Activated naive CD8-positive, alpha-beta T cell treated with anti-CD3 and anti-CD28 coated beads, Interleukin-2, amount 10 ng/mL, durations not matched to agents 7 days and 5 days (primary cell): ENCODE measurements around the gene DNAAF5. TPM values are rescaled to one million over a fixed set of nuclear protein-coding genes. Genes with fewer than 3 reads are reported as not detected.

Experiments used
- ATAC-seq: fragments of 150-1000 bp; cut with Tn5 transposase; one replicate; pipeline ENCODE4 v1.10.0; 2021; ENCODE audit warnings: low read depth, moderate library complexity
- POLR2A ChIA-PET: fragments of 350-600 bp; sonication (Branson Sonifier 250); formaldehyde crosslinking; loops from one replicate; lab custom pipeline; 2021; ENCODE audit warnings: antibody characterized with exemption; lab: Charles Lee
- DNase-seq: peaks from one replicate; pipeline ENCODE4 v3.0.0; 2021
- H3K27ac Mint-ChIP-seq: one replicate; pipeline ENCODE4 v1.8.0; 2022; ENCODE audit warnings: mild to moderate bottlenecking, mixed read lengths
- H3K27me3 Mint-ChIP-seq: one replicate; pipeline ENCODE4 v1.8.0; 2022; ENCODE audit warnings: mild to moderate bottlenecking, moderate library complexity, mixed read lengths
- H3K36me3 Mint-ChIP-seq: one replicate; pipeline ENCODE4 v1.8.0; 2021; ENCODE audit warnings: mild to moderate bottlenecking, mixed read lengths
- H3K4me1 Mint-ChIP-seq: one replicate; pipeline ENCODE4 v1.8.0; 2021; ENCODE audit warnings: mixed read lengths
- H3K4me3 Mint-ChIP-seq: one replicate; pipeline ENCODE4 v1.8.0; 2022; ENCODE audit warnings: mild to moderate bottlenecking, moderate library complexity, mixed read lengths
- H3K9me3 Mint-ChIP-seq: one replicate; pipeline ENCODE4 v1.8.0; 2021; ENCODE audit warnings: mixed read lengths
- total RNA-seq, 2 experiments: library from RNA; stranded (reverse); gene quantifications; one replicate each; pipeline ENCODE4 v1.2.3, GENCODE V29; 2021

Gene DNAAF5
- total RNA-seq, 2 experiments from 2014 or later: 18.3 to 22.4 TPM

GRCh38 chr7:713139-713457 lies 13.4 kb upstream of the DNAAF5 start:
- Mint-ChIP-seq H3K4me1 (peaks cover 9% of the 10 kb centered on the region), H3K27me3 (no peaks in the 10 kb centered on the region), H3K27ac (peak overlapping the region; percentile 57), H3K9me3 (no peaks in the 10 kb centered on the region), H3K36me3 (peaks cover 9% of the 10 kb centered on the region), H3K4me3 (peak overlapping the region; percentile 71)
- ATAC-seq: no peak
- peak; percentile 22 for DNase-seq
- POLR2A ChIA-PET: no interaction called here

- Mint-ChIP-seq H3K27me3 (no peaks in the 10 kb centered on the region), H3K4me1 (peaks cover 10% of the 10 kb centered on the region), H3K36me3 (peaks cover 14% of the 10 kb centered on the region), H3K27ac (peak overlapping the region; percentile 57), H3K4me3 (peak overlapping the region; percentile 71), H3K9me3 (no peaks in the 10 kb centered on the region)
- POLR2A ChIA-PET: no interaction called here
- ATAC-seq (no peak), DNase-seq (peak; percentile 22)
These were observed 12.8 kb upstream of the DNAAF5 start for GRCh38 chr7:713488-714230.

- H3K27ac Mint-ChIP-seq: no peak overlapping the region
- H3K9me3 Mint-ChIP-seq: no peaks in the 10 kb centered on the region
- DNase-seq: peak; percentile 26
- peak overlapping the region; percentile 20 for H3K4me3 Mint-ChIP-seq
- ATAC-seq: no peak
- no peaks in the 10 kb centered on the region for H3K27me3 Mint-ChIP-seq
- peaks cover 10% of the 10 kb centered on the region for H3K4me1 Mint-ChIP-seq
- POLR2A ChIA-PET: no interaction called here
- H3K36me3 Mint-ChIP-seq: peaks cover 14% of the 10 kb centered on the region
These were observed 12.2 kb upstream of the DNAAF5 start for GRCh38 chr7:714251-714671.

GRCh38 chr7:716222-716621 lies 10.3 kb upstream of the DNAAF5 start:
- H3K4me3 Mint-ChIP-seq: no peak overlapping the region
- peaks cover 16% of the 10 kb centered on the region for H3K36me3 Mint-ChIP-seq
- ATAC-seq (no peak), DNase-seq (peak; percentile 9)
- peaks cover 9% of the 10 kb centered on the region for H3K9me3 Mint-ChIP-seq
- no peak overlapping the region for H3K27ac Mint-ChIP-seq
- POLR2A ChIA-PET: interaction anchor here (0.6 to 0.7 kb wide), 2 partner anchors 23 to 102 kb away, joined by 3 to 4 read pairs; no protein-coding TSS in a partner anchor
- peaks cover 10% of the 10 kb centered on the region for H3K4me1 Mint-ChIP-seq
- H3K27me3 Mint-ChIP-seq: no peaks in the 10 kb centered on the region

- peaks cover 10% of the 10 kb centered on the region for H3K9me3 Mint-ChIP-seq
- peaks cover 10% of the 10 kb centered on the region for H3K4me1 Mint-ChIP-seq
- POLR2A ChIA-PET: interaction anchor here (0.7 kb wide), 1 partner anchor 102 kb away, joined by 3 read pairs; no protein-coding TSS in a partner anchor
- DNase-seq: no peak
- no peak overlapping the region for H3K4me3 Mint-ChIP-seq
- H3K36me3 Mint-ChIP-seq: peaks cover 17% of the 10 kb centered on the region
- ATAC-seq: no peak
- H3K27ac Mint-ChIP-seq: no peak overlapping the region
- H3K27me3 Mint-ChIP-seq: no peaks in the 10 kb centered on the region
These were observed 9.9 kb upstream of the DNAAF5 start for GRCh38 chr7:716636-717035.

- no peak for DNase-seq
- Mint-ChIP-seq H3K27ac (no peak overlapping the region), H3K4me1 (peaks cover 13% of the 10 kb centered on the region), H3K27me3 (no peaks in the 10 kb centered on the region), H3K9me3 (peaks cover 22% of the 10 kb centered on the region), H3K4me3 (no peak overlapping the region), H3K36me3 (peaks cover 51% of the 10 kb centered on the region)
- ATAC-seq: no peak
- POLR2A ChIA-PET: interaction anchor here (0.8 kb wide), 1 partner anchor 112 kb away, joined by 8 read pairs; no protein-coding TSS in a partner anchor
These were observed 4.8 kb upstream of the DNAAF5 start for GRCh38 chr7:721619-722248.

GRCh38 chr7:723541-723940 lies 3.0 kb upstream of the DNAAF5 start:
- Mint-ChIP-seq H3K4me3 (no peak overlapping the region), H3K27ac (no peak overlapping the region), H3K27me3 (no peaks in the 10 kb centered on the region), H3K36me3 (peaks cover 47% of the 10 kb centered on the region), H3K4me1 (peaks cover 20% of the 10 kb centered on the region), H3K9me3 (peaks cover 22% of the 10 kb centered on the region)
- ATAC-seq (no peak), DNase-seq (no peak)
- POLR2A ChIA-PET: no interaction called here

- no peaks in the 10 kb centered on the region for H3K27me3 Mint-ChIP-seq
- no peak overlapping the region for H3K4me3 Mint-ChIP-seq
These were observed 2.2 kb upstream of the DNAAF5 start for GRCh38 chr7:724298-724697.

GRCh38 chr7:725223-726005 lies 1.1 kb upstream of the DNAAF5 start:
- H3K9me3 Mint-ChIP-seq: peaks cover 20% of the 10 kb centered on the region
- POLR2A ChIA-PET: interaction anchor here (2.0 kb wide), 1 partner anchor 107 kb away, joined by 8 read pairs; no protein-coding TSS in a partner anchor
- H3K36me3 Mint-ChIP-seq: peaks cover 46% of the 10 kb centered on the region

More at GRCh38 chr7:724298-724697, 2.2 kb upstream of the DNAAF5 start:
- H3K9me3 Mint-ChIP-seq: peaks cover 22% of the 10 kb centered on the region
- no peak for DNase-seq
- no peak for ATAC-seq
- POLR2A ChIA-PET: no interaction called here
- no peak overlapping the region for H3K27ac Mint-ChIP-seq
- peaks cover 46% of the 10 kb centered on the region for H3K36me3 Mint-ChIP-seq
- H3K4me1 Mint-ChIP-seq: peaks cover 21% of the 10 kb centered on the region

GRCh38 chr7:726854-727103 lies 280 bp downstream of the DNAAF5 start:
- POLR2A ChIA-PET: interaction anchor here (1.3 to 2.0 kb wide), 2 partner anchors 109 to 122 kb away, joined by 8 read pairs; no protein-coding TSS in a partner anchor

More at GRCh38 chr7:725223-726005, 1.1 kb upstream of the DNAAF5 start:
- H3K4me1 Mint-ChIP-seq: peaks cover 21% of the 10 kb centered on the region
- H3K27me3 Mint-ChIP-seq: no peaks in the 10 kb centered on the region
- ATAC-seq (no peak), DNase-seq (peak; percentile 14)
- H3K4me3 Mint-ChIP-seq: peak overlapping the region; percentile 79
- H3K27ac Mint-ChIP-seq: peak overlapping the region; percentile 77

GRCh38 chr7:727104-727805 lies 756 bp downstream of the DNAAF5 start, which contains the start of gene PRKAR1B:
TSS of gene PRKAR1B (minus strand) at chr7:727281. CDS start at chr7:711505, 15,776 bp downstream.
- H3K4me1 Mint-ChIP-seq: peaks cover 21% of the 10 kb centered on the region
- ATAC-seq (peak; percentile 61), DNase-seq (peak; percentile 63)
- H3K27me3 Mint-ChIP-seq: no peaks in the 10 kb centered on the region
- H3K36me3 Mint-ChIP-seq: peaks cover 34% of the 10 kb centered on the region
- H3K4me3 Mint-ChIP-seq: peak within 1 kb of the TSS; percentile 96
- H3K27ac Mint-ChIP-seq: peak within 1 kb of the TSS; percentile 95
- peaks cover 10% of the 10 kb centered on the region for H3K9me3 Mint-ChIP-seq
- POLR2A ChIA-PET: interaction anchor here (0.6 to 2.0 kb wide), 3 partner anchors 40 to 123 kb away, joined by 3 to 8 read pairs (median 8); no protein-coding TSS in a partner anchor

More at GRCh38 chr7:726854-727103, 280 bp downstream of the DNAAF5 start:
- peak; percentile 31 for ATAC-seq
- DNase-seq: no peak
- Mint-ChIP-seq H3K27me3 (no peaks in the 10 kb centered on the region), H3K36me3 (peaks cover 36% of the 10 kb centered on the region), H3K4me1 (peaks cover 21% of the 10 kb centered on the region), H3K27ac (no peak overlapping the region), H3K4me3 (no peak overlapping the region), H3K9me3 (peaks cover 11% of the 10 kb centered on the region)

- POLR2A ChIA-PET: interaction anchor here (0.6 to 1.0 kb wide), 2 partner anchors 39 to 123 kb away, joined by 3 read pairs; no protein-coding TSS in a partner anchor
- Mint-ChIP-seq H3K9me3 (peaks cover 10% of the 10 kb centered on the region), H3K36me3 (peaks cover 29% of the 10 kb centered on the region), H3K4me1 (peaks cover 23% of the 10 kb centered on the region), H3K27me3 (no peaks in the 10 kb centered on the region), H3K4me3 (peak overlapping the region; percentile 96), H3K27ac (peak overlapping the region; percentile 95)
- ATAC-seq: no peak
- DNase-seq: peak; percentile 4
These were observed 1.4 kb downstream of the DNAAF5 start for GRCh38 chr7:727806-728460.
